ENCODE results near the gene CES4A.
"Not testable (repeated sequence)": the region's sequence is repeated elsewhere in the genome, so short reads cannot be mapped to it uniquely, and the experiment has no call there.

CES4A gene

DNA sequence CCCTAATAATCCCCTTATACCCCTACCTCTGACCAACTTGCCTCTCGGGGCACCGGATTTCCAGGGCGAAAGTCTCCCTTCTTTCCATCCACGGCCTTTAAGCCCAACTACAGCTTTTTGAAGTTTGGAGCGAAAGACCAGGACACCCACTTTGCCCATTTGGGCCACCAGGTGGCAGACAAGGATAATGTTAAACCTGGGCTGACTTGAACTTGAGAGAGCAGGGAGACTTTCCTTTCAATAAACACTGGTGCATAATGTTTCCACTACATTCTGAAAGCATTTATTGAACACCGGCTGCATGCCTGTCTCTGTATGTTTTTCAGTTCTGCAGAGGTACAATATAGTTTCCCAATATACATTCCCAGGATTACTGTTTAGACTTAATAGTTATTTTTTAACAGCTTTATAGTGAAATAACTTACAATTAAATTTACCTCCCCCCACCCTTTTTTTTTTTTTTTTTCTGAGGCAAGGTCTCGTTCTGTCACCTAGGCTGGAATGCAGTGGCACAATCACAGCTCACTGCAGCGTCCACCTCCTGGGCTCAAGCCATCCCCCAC, 34.2 kb upstream of the CES4A start:
- Histone ChIP-seq H3K36me3 (ENCODE audit: low read depth) (no peaks in the 10 kb centered on the region), H3K4me1 (ENCODE audit: insufficient read depth, poor library complexity, severe bottlenecking) (peaks cover 12% of the 10 kb centered on the region), H3K27me3 (ENCODE audit: insufficient read depth, poor library complexity, severe bottlenecking) (no peaks in the 10 kb centered on the region), H3K4me3 (ENCODE audit: severe bottlenecking) (no peak overlapping the region), H3K9me3 (ENCODE audit: severe bottlenecking) (no peaks in the 10 kb centered on the region), H3K27ac (ENCODE audit: poor library complexity, severe bottlenecking) (peak overlapping the region; percentile 36)
- no peak for DNase-seq (ENCODE audit: low spot score)
- TF ChIP-seq, protein P1, sequence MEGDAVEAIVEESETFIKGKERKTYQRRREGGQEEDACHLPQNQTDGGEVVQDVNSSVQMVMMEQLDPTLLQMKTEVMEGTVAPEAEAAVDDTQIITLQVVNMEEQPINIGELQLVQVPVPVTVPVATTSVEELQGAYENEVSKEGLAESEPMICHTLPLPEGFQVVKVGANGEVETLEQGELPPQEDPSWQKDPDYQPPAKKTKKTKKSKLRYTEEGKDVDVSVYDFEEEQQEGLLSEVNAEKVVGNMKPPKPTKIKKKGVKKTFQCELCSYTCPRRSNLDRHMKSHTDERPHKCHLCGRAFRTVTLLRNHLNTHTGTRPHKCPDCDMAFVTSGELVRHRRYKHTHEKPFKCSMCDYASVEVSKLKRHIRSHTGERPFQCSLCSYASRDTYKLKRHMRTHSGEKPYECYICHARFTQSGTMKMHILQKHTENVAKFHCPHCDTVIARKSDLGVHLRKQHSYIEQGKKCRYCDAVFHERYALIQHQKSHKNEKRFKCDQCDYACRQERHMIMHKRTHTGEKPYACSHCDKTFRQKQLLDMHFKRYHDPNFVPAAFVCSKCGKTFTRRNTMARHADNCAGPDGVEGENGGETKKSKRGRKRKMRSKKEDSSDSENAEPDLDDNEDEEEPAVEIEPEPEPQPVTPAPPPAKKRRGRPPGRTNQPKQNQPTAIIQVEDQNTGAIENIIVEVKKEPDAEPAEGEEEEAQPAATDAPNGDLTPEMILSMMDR (IDR thresholded peaks at IDR 0.05; ENCODE audit: poor library complexity, severe bottlenecking): peak; percentile 93
- ATAC-seq (ENCODE audit: low read depth): peak; percentile 83

DNA sequence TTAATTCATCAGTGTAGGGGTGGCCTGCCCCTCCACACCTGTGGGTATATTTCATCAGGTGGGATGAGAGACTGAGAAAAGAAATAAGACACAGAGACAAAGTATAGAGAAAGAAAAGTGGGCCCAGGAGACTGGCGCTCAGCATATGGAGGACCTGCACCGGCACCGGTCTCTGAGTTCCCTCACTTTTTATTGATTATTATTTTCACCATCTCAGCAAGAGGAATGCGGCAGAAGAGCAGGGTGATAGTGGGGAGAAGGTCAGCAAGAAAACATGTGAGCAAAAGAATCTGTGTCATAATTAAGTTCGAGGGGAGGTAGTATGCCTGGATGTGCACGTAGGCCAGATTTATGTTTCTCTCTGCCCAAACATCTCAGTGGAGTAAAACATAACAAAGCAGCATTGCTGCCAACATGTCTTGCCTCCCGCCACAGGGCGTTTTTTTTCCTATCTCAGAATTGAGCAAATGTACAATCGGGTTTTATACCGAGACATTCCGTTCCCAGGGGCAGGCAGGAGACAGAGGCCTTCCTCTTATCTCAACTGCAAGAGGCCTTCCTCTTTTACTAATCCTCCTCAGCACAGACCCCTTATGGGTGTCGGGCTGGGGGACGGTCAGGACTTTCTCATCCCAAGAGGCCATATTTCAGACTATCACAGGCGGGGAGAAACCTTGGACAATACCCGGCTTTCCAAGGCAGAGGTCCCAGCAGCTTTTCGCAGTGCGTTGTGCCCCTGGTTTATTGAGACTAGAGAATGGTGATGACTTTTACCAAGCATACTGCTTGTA, 32.8 kb upstream of the CES4A start:
- DNase-seq (ENCODE audit: low spot score); H3K27me3 ChIP-seq (ENCODE audit: insufficient read depth, poor library complexity, severe bottlenecking); H3K27ac ChIP-seq (ENCODE audit: poor library complexity, severe bottlenecking); ATAC-seq (ENCODE audit: low read depth); H3K36me3 ChIP-seq (ENCODE audit: low read depth); H3K4me3 ChIP-seq (ENCODE audit: severe bottlenecking); H3K9me3 ChIP-seq (ENCODE audit: severe bottlenecking): not testable (repeated sequence)
- peaks cover 12% of the 10 kb centered on the region for H3K4me1 ChIP-seq (ENCODE audit: insufficient read depth, poor library complexity, severe bottlenecking)

GRCh38 chr16:66956154-66956457, 32.3 kb upstream of the CES4A start:
- not testable (repeated sequence) for DNase-seq (ENCODE audit: low spot score); H3K36me3 ChIP-seq (ENCODE audit: low read depth); H3K9me3 ChIP-seq (ENCODE audit: severe bottlenecking); H3K27me3 ChIP-seq (ENCODE audit: insufficient read depth, poor library complexity, severe bottlenecking); H3K4me3 ChIP-seq (ENCODE audit: severe bottlenecking); ATAC-seq (ENCODE audit: low read depth); H3K27ac ChIP-seq (ENCODE audit: poor library complexity, severe bottlenecking)
- peaks cover 12% of the 10 kb centered on the region for H3K4me1 ChIP-seq (ENCODE audit: insufficient read depth, poor library complexity, severe bottlenecking)

GRCh38 chr16:66958857-66959703, 29.3 kb upstream of the CES4A start:
- Histone ChIP-seq H3K4me3 (ENCODE audit: severe bottlenecking) (no peak overlapping the region), H3K4me1 (ENCODE audit: insufficient read depth, poor library complexity, severe bottlenecking) (no peaks in the 10 kb centered on the region), H3K9me3 (ENCODE audit: severe bottlenecking) (no peaks in the 10 kb centered on the region), H3K27me3 (ENCODE audit: insufficient read depth, poor library complexity, severe bottlenecking) (no peaks in the 10 kb centered on the region), H3K27ac (ENCODE audit: poor library complexity, severe bottlenecking) (no peak overlapping the region), H3K36me3 (ENCODE audit: low read depth) (no peaks in the 10 kb centered on the region)
- TF ChIP-seq, protein P1 (IDR thresholded peaks at IDR 0.05; ENCODE audit: poor library complexity, severe bottlenecking): no peak
- no peak for DNase-seq (ENCODE audit: low spot score)
- ATAC-seq (ENCODE audit: low read depth): no peak

DNA sequence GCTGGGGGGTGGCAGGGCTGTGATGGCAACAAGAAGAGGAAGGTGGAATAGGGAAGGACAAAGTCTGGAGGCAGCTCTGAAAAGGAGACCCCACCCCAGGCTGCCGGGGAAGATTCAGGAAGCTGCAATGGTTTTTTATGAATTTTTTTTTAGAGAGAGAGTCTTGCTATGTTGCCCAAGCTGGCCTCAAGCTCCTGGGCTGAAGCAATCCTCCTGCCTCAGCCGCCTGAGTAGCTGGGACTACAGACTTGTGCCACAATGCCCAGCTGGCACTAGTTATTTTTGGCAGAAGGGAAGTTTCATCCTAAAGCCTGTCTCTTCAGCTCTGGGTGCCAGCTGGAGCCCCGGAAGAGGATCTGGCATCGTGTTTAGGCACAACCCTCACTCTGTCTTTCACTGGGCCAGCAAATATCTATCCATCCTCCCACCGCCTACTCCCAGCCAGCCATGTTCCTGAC, 28.7 kb upstream of the CES4A start:
- Histone ChIP-seq H3K4me1 (ENCODE audit: insufficient read depth, poor library complexity, severe bottlenecking) (no peaks in the 10 kb centered on the region), H3K36me3 (ENCODE audit: low read depth) (no peaks in the 10 kb centered on the region), H3K9me3 (ENCODE audit: severe bottlenecking) (no peaks in the 10 kb centered on the region), H3K4me3 (ENCODE audit: severe bottlenecking) (no peak overlapping the region), H3K27me3 (ENCODE audit: insufficient read depth, poor library complexity, severe bottlenecking) (no peaks in the 10 kb centered on the region), H3K27ac (ENCODE audit: poor library complexity, severe bottlenecking) (no peak overlapping the region)
- ATAC-seq (ENCODE audit: low read depth): no peak
- no peak for DNase-seq (ENCODE audit: low spot score)
- TF ChIP-seq, protein P1 (IDR thresholded peaks at IDR 0.05; ENCODE audit: poor library complexity, severe bottlenecking): no peak

Data from RWPE2 (cell line).